Astrocyte (in vitro differentiated cells and primary cell): ENCODE data around the gene HRCT1. TPM values are rescaled to one million over a fixed set of nuclear protein-coding genes. Genes with fewer than 3 reads are reported as not detected.

ENCODE experiments used
- DNase-seq: peaks from one replicate; pipeline ENCODE4 v3.0.0-alpha.2; 2010; ENCODE audit warnings: low read depth
- FAIRE-seq: peaks from 2 replicates; lab custom pipeline; 2011; peaks lifted over from hg19 to GRCh38; lab: Jason Lieb, UNC
- H2AFZ ChIP-seq: 2 replicates; pipeline ENCODE4 v1.6.0; 2012; ENCODE audit warnings: low read depth, low read length, inconsistent platforms
- H3K27ac ChIP-seq: 2 replicates; pipeline ENCODE4 v1.5.1; 2011; ENCODE audit warnings: low read depth, low read length, inconsistent platforms
- H3K27me3 ChIP-seq: 2 replicates; pipeline ENCODE4 v1.6.0; 2011; ENCODE audit warnings: low read length, inconsistent platforms; ENCODE audit not compliant: insufficient read depth
- H3K36me3 ChIP-seq: 2 replicates; pipeline ENCODE4 v1.5.1; 2011; ENCODE audit warnings: low read length, inconsistent platforms; ENCODE audit not compliant: insufficient read depth
- H3K4me1 ChIP-seq: 2 replicates; pipeline ENCODE4 v1.5.1; 2011; ENCODE audit warnings: low read length, inconsistent platforms; ENCODE audit not compliant: insufficient read depth
- H3K4me2 ChIP-seq: 2 replicates; pipeline ENCODE4 v1.6.0; 2012; ENCODE audit warnings: low read length, inconsistent platforms
- H3K4me3 ChIP-seq: 2 replicates; pipeline ENCODE4 v1.5.1; 2011; ENCODE audit warnings: low read depth, mild to moderate bottlenecking, low read length, inconsistent platforms; ENCODE audit not compliant: insufficient read depth
- H3K79me2 ChIP-seq: 2 replicates; pipeline ENCODE4 v1.6.0; 2012; ENCODE audit warnings: mild to moderate bottlenecking, low read length, inconsistent platforms; ENCODE audit not compliant: insufficient read depth
- H3K9ac ChIP-seq: 2 replicates; pipeline ENCODE4 v1.6.0; 2012; ENCODE audit warnings: mild to moderate bottlenecking, low read length, inconsistent platforms
- H3K9me3 ChIP-seq: 2 replicates; pipeline ENCODE4 v1.5.1; 2012; ENCODE audit warnings: low read depth, mild to moderate bottlenecking, low read length, inconsistent platforms; ENCODE audit not compliant: insufficient read depth
- H4K20me1 ChIP-seq: 2 replicates; pipeline ENCODE4 v1.6.0; 2012; ENCODE audit warnings: low read length, inconsistent platforms; ENCODE audit not compliant: insufficient read depth
- H3K27ac Mint-ChIP-seq: one replicate; pipeline ENCODE4 v1.8.0; 2021; ENCODE audit warnings: mild to moderate bottlenecking, mixed read lengths; ENCODE audit not compliant: unreplicated experiment
- H3K27me3 Mint-ChIP-seq: one replicate; pipeline ENCODE4 v1.8.0; 2021; ENCODE audit warnings: low read depth, mixed read lengths; ENCODE audit not compliant: unreplicated experiment
- H3K36me3 Mint-ChIP-seq: one replicate; pipeline ENCODE4 v1.8.0; 2021; ENCODE audit warnings: low read depth, mixed read lengths; ENCODE audit not compliant: unreplicated experiment
- H3K4me1 Mint-ChIP-seq: one replicate; pipeline ENCODE4 v1.8.0; 2021; ENCODE audit warnings: low read depth, mixed read lengths; ENCODE audit not compliant: unreplicated experiment
- H3K4me3 Mint-ChIP-seq: one replicate; pipeline ENCODE4 v1.8.0; 2021; ENCODE audit warnings: mild to moderate bottlenecking, moderate library complexity, mixed read lengths; ENCODE audit not compliant: unreplicated experiment
- H3K9me3 Mint-ChIP-seq: one replicate; pipeline ENCODE4 v1.8.0; 2021; ENCODE audit warnings: mild to moderate bottlenecking, mixed read lengths; ENCODE audit not compliant: unreplicated experiment
- EZH2 ChIP-seq: IDR thresholded peaks from 2 replicates; pipeline ENCODE4 v1.6.1; 2012; ENCODE audit warnings: mild to moderate bottlenecking, low read length, inconsistent platforms; ENCODE audit not compliant: insufficient read depth
- total RNA-seq: library from RNA; stranded (reverse); gene quantifications from 2 replicates; pipeline ENCODE4 v1.2.1, GENCODE V29; 2021
- TF ChIP-seq, protein P1 (sequence below): IDR thresholded peaks from 2 replicates; pipeline ENCODE4 v1.5.1; 2011; ENCODE audit warnings: low read depth, mild to moderate bottlenecking, inconsistent platforms, low read length, moderate library complexity; ENCODE audit not compliant: insufficient read depth

Gene HRCT1
- total RNA-seq, 1 donor from 2014 or later = 0.39 TPM

DNA sequence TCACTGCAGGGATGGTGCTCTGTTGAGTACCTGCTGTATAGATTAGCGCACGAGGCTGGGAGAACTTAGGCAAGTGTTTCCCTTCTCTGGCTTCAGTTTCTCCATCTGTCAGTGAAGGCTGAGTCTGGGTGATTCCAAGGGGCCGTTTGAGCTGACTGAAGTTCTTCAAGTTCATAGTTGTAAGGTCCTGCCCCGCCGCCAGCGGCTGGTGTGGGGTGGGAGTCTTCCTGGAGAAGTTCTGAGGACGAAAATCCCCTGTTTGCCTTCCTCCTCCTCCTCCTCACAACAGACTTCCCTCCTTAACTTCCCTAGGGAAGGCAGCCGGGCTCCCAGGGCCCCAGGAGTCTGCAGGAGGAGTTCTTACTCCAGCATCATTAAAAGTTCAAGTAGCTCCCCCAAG lies 1.7 kb upstream of the HRCT1 start:
- H3K9me3 ChIP-seq = no peaks in the 10 kb centered on the region
- H3K9ac ChIP-seq = no peak overlapping the region
- no peak overlapping the region for H2AFZ ChIP-seq
- peaks cover 44% of the 10 kb centered on the region for H3K4me1 ChIP-seq
- H3K4me3 ChIP-seq = no peak overlapping the region
- no peak overlapping the region for H3K27ac ChIP-seq
- no peak for TF ChIP-seq EZH2
- TF ChIP-seq, protein P1, sequence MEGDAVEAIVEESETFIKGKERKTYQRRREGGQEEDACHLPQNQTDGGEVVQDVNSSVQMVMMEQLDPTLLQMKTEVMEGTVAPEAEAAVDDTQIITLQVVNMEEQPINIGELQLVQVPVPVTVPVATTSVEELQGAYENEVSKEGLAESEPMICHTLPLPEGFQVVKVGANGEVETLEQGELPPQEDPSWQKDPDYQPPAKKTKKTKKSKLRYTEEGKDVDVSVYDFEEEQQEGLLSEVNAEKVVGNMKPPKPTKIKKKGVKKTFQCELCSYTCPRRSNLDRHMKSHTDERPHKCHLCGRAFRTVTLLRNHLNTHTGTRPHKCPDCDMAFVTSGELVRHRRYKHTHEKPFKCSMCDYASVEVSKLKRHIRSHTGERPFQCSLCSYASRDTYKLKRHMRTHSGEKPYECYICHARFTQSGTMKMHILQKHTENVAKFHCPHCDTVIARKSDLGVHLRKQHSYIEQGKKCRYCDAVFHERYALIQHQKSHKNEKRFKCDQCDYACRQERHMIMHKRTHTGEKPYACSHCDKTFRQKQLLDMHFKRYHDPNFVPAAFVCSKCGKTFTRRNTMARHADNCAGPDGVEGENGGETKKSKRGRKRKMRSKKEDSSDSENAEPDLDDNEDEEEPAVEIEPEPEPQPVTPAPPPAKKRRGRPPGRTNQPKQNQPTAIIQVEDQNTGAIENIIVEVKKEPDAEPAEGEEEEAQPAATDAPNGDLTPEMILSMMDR = no peak
- FAIRE-seq (no peak), DNase-seq (no peak)
- H3K27me3 ChIP-seq = no peaks in the 10 kb centered on the region
- peaks cover 3% of the 10 kb centered on the region for H3K27me3 Mint-ChIP-seq
- peaks cover 44% of the 10 kb centered on the region for H3K4me1 Mint-ChIP-seq
- no peaks in the 10 kb centered on the region for H3K36me3 Mint-ChIP-seq
- no peak overlapping the region for H3K4me2 ChIP-seq
- H3K36me3 ChIP-seq = no peaks in the 10 kb centered on the region
- no peaks in the 10 kb centered on the region for H3K9me3 Mint-ChIP-seq
- H3K79me2 ChIP-seq = no peaks in the 10 kb centered on the region
- H3K27ac Mint-ChIP-seq = no peak overlapping the region
- H3K4me3 Mint-ChIP-seq = no peak overlapping the region
- no peaks in the 10 kb centered on the region for H4K20me1 ChIP-seq

DNA sequence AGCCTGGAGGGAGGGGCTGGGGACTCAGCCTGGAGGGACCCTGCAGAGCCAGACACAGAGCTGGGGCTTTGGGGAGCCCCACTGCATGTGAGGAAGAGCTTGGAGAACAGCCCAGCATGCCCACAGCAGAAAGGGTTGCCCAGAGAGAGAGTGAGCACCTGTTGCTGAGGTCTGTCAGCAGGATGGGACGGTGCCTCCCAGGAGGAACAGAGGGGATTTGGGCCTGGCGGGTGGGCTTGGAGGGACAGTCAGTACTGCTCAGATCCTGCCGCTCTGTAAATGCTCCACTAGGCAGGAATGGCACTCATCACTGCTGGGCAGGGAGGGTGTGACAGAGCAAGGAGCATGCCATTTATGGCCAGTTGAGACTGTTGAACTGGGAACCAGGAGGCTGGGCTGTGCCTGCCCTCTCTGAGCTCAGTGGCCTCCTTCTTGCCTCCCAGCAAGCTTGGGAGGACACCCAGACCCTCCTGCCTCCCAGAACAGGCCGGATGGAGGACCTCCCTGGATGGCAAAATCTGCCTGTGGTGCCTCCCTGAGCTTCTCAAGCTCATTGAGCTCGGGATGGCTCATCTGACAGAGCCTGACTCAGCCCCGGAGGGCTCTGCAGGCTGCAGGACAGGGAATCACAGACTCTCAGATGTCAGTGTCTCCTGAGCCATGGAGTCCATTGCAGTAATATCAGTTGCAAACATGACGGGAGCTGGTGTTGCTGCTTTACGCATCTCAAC lies 786 bp upstream of the HRCT1 start:
- Mint-ChIP-seq H3K27ac (no peak overlapping the region), H3K4me3 (no peak overlapping the region), H3K36me3 (no peaks in the 10 kb centered on the region), H3K9me3 (no peaks in the 10 kb centered on the region), H3K27me3 (peaks cover 3% of the 10 kb centered on the region), H3K4me1 (peaks cover 47% of the 10 kb centered on the region)
- Histone ChIP-seq H3K79me2 (no peaks in the 10 kb centered on the region), H3K27me3 (no peaks in the 10 kb centered on the region), H3K4me3 (no peak overlapping the region), H3K36me3 (no peaks in the 10 kb centered on the region), H3K4me1 (peaks cover 46% of the 10 kb centered on the region), H3K4me2 (peak overlapping the region; percentile 75), H4K20me1 (no peaks in the 10 kb centered on the region), H3K9me3 (no peaks in the 10 kb centered on the region), H2AFZ (peak overlapping the region; percentile 40), H3K9ac (peak overlapping the region; percentile 2), H3K27ac (peak overlapping the region; percentile 38)
- FAIRE-seq (no peak), DNase-seq (peak; percentile 51)
- TF ChIP-seq, protein P1 = no peak
- peak; percentile 26 for TF ChIP-seq EZH2
